Ovary (tissue), 3 donors: ENCODE measurements around the gene TMPRSS4.

Experiments used
- EP300 ChIP-seq: sonication (generic); formaldehyde crosslinking; IDR thresholded peaks from one replicate; pipeline ENCODE4 v1.6.1; 2017; ENCODE audit warnings: antibody characterized with exemption
- POLR2A ChIP-seq: fragments of 450-650 bp; IDR thresholded peaks from one replicate; pipeline ENCODE4 v1.6.1; 2017; ENCODE audit warnings: antibody characterized with exemption, mild to moderate bottlenecking, moderate library complexity
- TF ChIP-seq, protein P1 (sequence below), 3 donors: fragments of 450-650 bp in 2 of 3; fragments of 200-600 bp in 1 of 3; IDR thresholded peaks; one replicate each; pipeline versions ENCODE4 v1.5.1 to v1.8.0; 2016 to 2022; ENCODE audit warnings: antibody characterized with exemption in 3 of 3, mild to moderate bottlenecking in 1 of 3
- donor health status: DM: no; HTN: no; CAD: no.

DNA sequence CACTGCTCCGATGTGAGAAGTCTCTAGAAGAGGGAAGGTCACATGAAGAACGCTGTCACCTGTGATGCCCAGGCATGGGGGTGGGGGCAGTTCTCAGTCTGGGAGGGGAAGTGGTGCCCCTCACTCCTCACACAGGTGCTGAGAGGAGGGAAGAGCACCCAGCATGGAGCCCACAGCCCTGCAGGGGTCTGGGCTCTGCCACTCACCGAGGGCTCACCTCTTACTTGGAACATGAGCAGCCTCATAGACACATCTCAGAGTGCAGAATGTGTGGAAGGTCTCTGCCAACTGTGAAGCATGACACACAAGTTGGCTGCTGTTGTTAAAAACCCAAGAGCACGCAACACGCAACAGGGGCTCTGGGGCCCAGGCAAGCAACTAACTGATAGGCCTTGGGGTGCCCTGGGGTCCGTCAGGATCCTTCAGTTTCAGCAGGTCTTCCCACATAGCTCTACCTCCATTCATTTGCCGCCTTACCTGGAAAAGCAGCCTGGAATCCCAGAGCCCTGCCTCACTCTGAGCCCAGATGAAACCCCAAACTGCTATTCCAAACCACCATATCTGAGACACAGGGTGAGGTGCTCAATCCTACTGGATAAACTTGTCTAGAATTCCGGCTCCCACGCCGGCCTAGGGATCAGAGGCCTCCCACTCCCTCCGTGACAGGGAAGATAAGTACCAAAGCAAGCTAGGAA, 17.5 kb upstream of the TMPRSS4 start:
- no peak for TF ChIP-seq POLR2A
- TF ChIP-seq, protein P1, sequence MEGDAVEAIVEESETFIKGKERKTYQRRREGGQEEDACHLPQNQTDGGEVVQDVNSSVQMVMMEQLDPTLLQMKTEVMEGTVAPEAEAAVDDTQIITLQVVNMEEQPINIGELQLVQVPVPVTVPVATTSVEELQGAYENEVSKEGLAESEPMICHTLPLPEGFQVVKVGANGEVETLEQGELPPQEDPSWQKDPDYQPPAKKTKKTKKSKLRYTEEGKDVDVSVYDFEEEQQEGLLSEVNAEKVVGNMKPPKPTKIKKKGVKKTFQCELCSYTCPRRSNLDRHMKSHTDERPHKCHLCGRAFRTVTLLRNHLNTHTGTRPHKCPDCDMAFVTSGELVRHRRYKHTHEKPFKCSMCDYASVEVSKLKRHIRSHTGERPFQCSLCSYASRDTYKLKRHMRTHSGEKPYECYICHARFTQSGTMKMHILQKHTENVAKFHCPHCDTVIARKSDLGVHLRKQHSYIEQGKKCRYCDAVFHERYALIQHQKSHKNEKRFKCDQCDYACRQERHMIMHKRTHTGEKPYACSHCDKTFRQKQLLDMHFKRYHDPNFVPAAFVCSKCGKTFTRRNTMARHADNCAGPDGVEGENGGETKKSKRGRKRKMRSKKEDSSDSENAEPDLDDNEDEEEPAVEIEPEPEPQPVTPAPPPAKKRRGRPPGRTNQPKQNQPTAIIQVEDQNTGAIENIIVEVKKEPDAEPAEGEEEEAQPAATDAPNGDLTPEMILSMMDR (IDR thresholded peaks at IDR 0.05), result no peak
- no peak for TF ChIP-seq EP300
